MCF 10A (cell line): ENCODE data around the gene OPN1MW3. TPM values are rescaled to one million over a fixed set of nuclear protein-coding genes. Genes with fewer than 3 reads are reported as not detected.
"Not testable (repeated sequence)": the region's sequence is repeated elsewhere in the genome, so short reads cannot be mapped to it uniquely, and the experiment has no call there.

Experiments used
- BruUV-seq: library from RNA; stranded (reverse); fragments of 400-500 nt; replicated peaks from 2 replicates; lab custom pipeline; 2021; lab: Mats Ljungman, UMichigan
- CTCF ChIA-PET: fragments of 300-600 bp; sonication (Branson Sonifier 250); formaldehyde crosslinking; extraction: SDS; loops from one replicate; lab custom pipeline; 2021; ENCODE audit warnings: antibody characterized with exemption, inconsistent platforms; lab: Yijun Ruan, JAX
- POLR2A ChIA-PET: fragments of 300-600, 350-650 bp; sonication (Branson Sonifier 250); formaldehyde crosslinking; extraction: SDS; loops from one replicate; lab custom pipeline; 2020; ENCODE audit warnings: antibody characterized with exemption, inconsistent platforms; lab: Yijun Ruan, JAX
- DNase-seq: peaks from one replicate; pipeline ENCODE4 v3.0.0-alpha.2; 2018; ENCODE audit not compliant: unreplicated experiment
- H3K27ac Mint-ChIP-seq: one replicate; pipeline ENCODE4 v1.8.0; 2022; ENCODE audit warnings: mild to moderate bottlenecking, low read depth, mixed read lengths; ENCODE audit not compliant: unreplicated experiment
- H3K27me3 Mint-ChIP-seq: one replicate; pipeline ENCODE4 v1.8.0; 2022; ENCODE audit warnings: mixed read lengths; ENCODE audit not compliant: insufficient read depth, unreplicated experiment
- H3K36me3 Mint-ChIP-seq: one replicate; pipeline ENCODE4 v1.8.0; 2022; ENCODE audit warnings: mild to moderate bottlenecking, moderate library complexity, mixed read lengths; ENCODE audit not compliant: insufficient read depth, unreplicated experiment
- H3K4me1 Mint-ChIP-seq: one replicate; pipeline ENCODE4 v1.8.0; 2022; ENCODE audit warnings: mixed read lengths; ENCODE audit not compliant: insufficient read depth, unreplicated experiment
- H3K4me3 Mint-ChIP-seq: one replicate; pipeline ENCODE4 v1.8.0; 2022; ENCODE audit warnings: mild to moderate bottlenecking, moderate library complexity, mixed read lengths; ENCODE audit not compliant: unreplicated experiment
- H3K9me3 Mint-ChIP-seq: one replicate; pipeline ENCODE4 v1.8.0; 2022; ENCODE audit warnings: mixed read lengths; ENCODE audit not compliant: unreplicated experiment
- CTCF ChIP-seq: fragments of 200-600 bp; IDR thresholded peaks from one replicate; pipeline ENCODE4 v1.8.0; 2022; ENCODE audit warnings: antibody characterized with exemption, mild to moderate bottlenecking; ENCODE audit not compliant: unreplicated experiment
- intact Hi-C: fragments of 100-400 bp; cut with micrococcal nuclease; formaldehyde crosslinking; loops from 2 replicates; pipeline ENCODE4 v1.14.1; 2022
- total RNA-seq: library from RNA; stranded (reverse); gene quantifications from 2 replicates; pipeline ENCODE4 v1.2.3, GENCODE V29; 2022

OPN1MW3 gene
- total RNA-seq, 1 experiment from 2014 or later: not detected

DNA sequence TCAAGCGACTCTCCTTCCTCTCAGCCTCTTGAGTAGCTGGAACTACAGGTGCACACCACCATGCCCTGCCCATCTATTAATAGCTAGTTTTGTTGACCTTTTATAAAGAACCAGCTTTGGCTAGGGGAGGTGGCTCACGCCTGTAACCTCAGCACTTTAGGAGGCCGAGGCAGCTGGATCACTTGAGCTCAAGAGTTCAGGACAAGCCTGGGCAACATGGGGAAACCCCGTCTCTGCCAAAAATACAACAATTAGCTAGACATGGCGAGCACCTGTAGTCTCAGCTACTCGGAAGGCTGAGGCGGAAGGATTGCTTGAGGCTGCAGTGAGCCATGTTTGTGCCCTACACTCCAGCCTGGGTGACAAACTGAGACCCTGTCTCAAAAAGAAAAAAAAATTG is 40.9 kb downstream of the OPN1MW3 start:
- H3K27ac Mint-ChIP-seq: no peak overlapping the region
- POLR2A ChIA-PET: no interaction called here
- H3K27me3 Mint-ChIP-seq: peaks cover 37% of the 10 kb centered on the region
- H3K36me3 Mint-ChIP-seq: no peaks in the 10 kb centered on the region
- CTCF ChIA-PET: interaction anchor here (0.5 to 1.1 kb wide), 3 partner anchors 10 to 198 kb away, joined by 3 to 4 read pairs (median 3); no protein-coding TSS in a partner anchor
- intact Hi-C loops: no loop called here
- H3K4me1 Mint-ChIP-seq: no peaks in the 10 kb centered on the region
- no peak for TF ChIP-seq CTCF
- no peaks in the 10 kb centered on the region for H3K9me3 Mint-ChIP-seq
- no peak overlapping the region for H3K4me3 Mint-ChIP-seq
- BruUV-seq: no TSS peak
- no peak for DNase-seq

GRCh38 chrX:154300816-154301215 is 43.4 kb downstream of the OPN1MW3 start:
- ChIA-PET POLR2A (interaction anchor here (0.6 kb wide), 1 partner anchor 1355 kb away, joined by 4 read pairs; no protein-coding TSS in a partner anchor), CTCF (no interaction called here)
- Mint-ChIP-seq H3K36me3 (no peaks in the 10 kb centered on the region), H3K4me3 (no peak overlapping the region), H3K27me3 (peaks cover 40% of the 10 kb centered on the region), H3K27ac (no peak overlapping the region), H3K4me1 (no peaks in the 10 kb centered on the region), H3K9me3 (no peaks in the 10 kb centered on the region)
- TF ChIP-seq CTCF: no peak
- intact Hi-C loops: no loop called here
- no peak for DNase-seq
- BruUV-seq: no TSS peak

DNA sequence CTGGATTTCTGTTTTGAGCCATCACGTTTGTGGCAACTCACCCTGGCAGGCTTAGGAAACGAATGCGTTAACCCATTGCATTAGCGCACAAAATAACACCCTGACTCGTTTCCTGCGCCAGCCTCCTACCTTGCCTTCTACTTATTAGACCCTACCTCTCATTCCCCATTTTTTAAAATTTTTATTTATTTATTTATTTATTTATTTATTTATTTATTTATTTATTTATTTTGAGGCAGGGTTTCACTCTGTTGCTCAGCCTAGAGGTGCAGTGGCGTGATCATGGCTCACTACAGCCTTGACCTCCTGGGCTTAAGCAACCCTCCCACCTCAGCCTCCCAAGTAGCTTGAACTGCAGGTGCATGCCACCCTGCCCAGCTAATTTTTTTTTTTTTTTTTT is 45.6 kb downstream of the OPN1MW3 start:
- BruUV-seq, H3K4me1 Mint-ChIP-seq, POLR2A ChIA-PET, DNase-seq, H3K4me3 Mint-ChIP-seq, H3K9me3 Mint-ChIP-seq, H3K27ac Mint-ChIP-seq, CTCF ChIA-PET, intact Hi-C loops, H3K36me3 Mint-ChIP-seq: not testable (repeated sequence)
- peaks cover 48% of the 10 kb centered on the region for H3K27me3 Mint-ChIP-seq

- H3K27me3 Mint-ChIP-seq: peaks cover 52% of the 10 kb centered on the region
- no peak for TF ChIP-seq CTCF
- CTCF ChIA-PET: no interaction called here
- POLR2A ChIA-PET: no interaction called here
- H3K27ac Mint-ChIP-seq: no peak overlapping the region
- H3K4me3 Mint-ChIP-seq: no peak overlapping the region
- DNase-seq: no peak
- intact Hi-C loops: no loop called here
- no peaks in the 10 kb centered on the region for H3K36me3 Mint-ChIP-seq
- no peaks in the 10 kb centered on the region for H3K9me3 Mint-ChIP-seq
- BruUV-seq: no TSS peak
- H3K4me1 Mint-ChIP-seq: peaks cover 3% of the 10 kb centered on the region
Measured at GRCh38 chrX:154303476-154303875, 46.1 kb downstream of the OPN1MW3 start.

- CTCF ChIA-PET: no interaction called here
- H3K4me1 Mint-ChIP-seq: peaks cover 3% of the 10 kb centered on the region
Measured at GRCh38 chrX:154304846-154305245, 47.5 kb downstream of the OPN1MW3 start.

More at GRCh38 chrX:154304846-154305245, 47.5 kb downstream of the OPN1MW3 start:
- Mint-ChIP-seq H3K27me3 (peaks cover 57% of the 10 kb centered on the region), H3K36me3 (no peaks in the 10 kb centered on the region), H3K27ac (no peak overlapping the region), H3K4me3 (no peak overlapping the region), H3K9me3 (no peaks in the 10 kb centered on the region)
- POLR2A ChIA-PET: no interaction called here
- intact Hi-C loops: no loop called here
- BruUV-seq: no TSS peak
- DNase-seq: no peak
- no peak for TF ChIP-seq CTCF
